Erythroblast (primary cell): ENCODE data around the gene OBSL1.

ENCODE experiments used
- GATA1 ChIP-seq: IDR thresholded peaks from 2 replicates; pipeline ENCODE4 v1.6.1; 2011; ENCODE audit warnings: low read depth, mild to moderate bottlenecking, control low read depth, low read length, moderate library complexity
- POLR2A ChIP-seq: IDR thresholded peaks from 2 replicates; pipeline ENCODE4 v1.6.1; 2011; ENCODE audit warnings: mild to moderate bottlenecking, low read length

DNA sequence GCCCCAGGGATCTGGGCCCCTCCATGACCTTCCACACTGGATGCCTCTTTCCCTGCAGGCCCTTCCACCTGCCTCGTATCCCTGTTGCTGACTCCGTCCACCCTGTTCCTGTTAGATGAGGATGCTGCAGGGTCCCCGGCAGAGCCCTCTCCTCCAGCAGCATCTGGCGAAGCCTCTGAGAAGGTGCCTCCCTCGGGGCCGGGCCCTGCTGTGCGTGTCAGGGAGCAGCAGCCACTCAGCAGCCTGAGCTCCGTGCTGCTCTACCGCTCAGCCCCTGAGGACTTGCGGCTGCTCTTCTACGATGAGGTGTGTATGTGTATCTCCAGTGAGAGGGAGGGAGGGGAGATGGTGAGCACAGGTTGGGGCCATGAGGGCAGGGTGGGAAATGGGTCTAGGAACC is 43.7 kb upstream of the OBSL1 start:
- TF ChIP-seq POLR2A (no peak), GATA1 (no peak)
